Stimulated activated CD8-positive, alpha-beta memory T cell treated with anti-CD3 and anti-CD28 coated beads, Interleukin-15, amount 100 ng/mL, for 4 hours (primary cell): ENCODE results near the gene FAM163A.
"Not testable (repeated sequence)": the region's sequence is repeated elsewhere in the genome, so short reads cannot be mapped to it uniquely, and the experiment has no call there.

Source experiments
- DNase-seq, 2 donors: peaks; one replicate each; pipeline ENCODE4 v3.0.0-alpha.2; 2020; ENCODE audit warnings: low read depth in 2 of 2

The FAM163A gene

GRCh38 chr1:179853102-179853501, 110.0 kb downstream of the FAM163A start:
- no peak for DNase-seq

GRCh38 chr1:179855831-179856230, 112.7 kb downstream of the FAM163A start:
- DNase-seq, result not testable (repeated sequence)

GRCh38 chr1:179856296-179856695, 113.2 kb downstream of the FAM163A start:
- DNase-seq, result no peak

GRCh38 chr1:179857009-179857408, 113.9 kb downstream of the FAM163A start:
- DNase-seq, result no peak

- DNase-seq, result no peak
These were observed 117.6 kb downstream of the FAM163A start for GRCh38 chr1:179860652-179861051.

- DNase-seq, result no peak
These were observed 122.3 kb downstream of the FAM163A start for GRCh38 chr1:179865377-179865776.
